Measurements from ENCODE around the gene SMKR1.

- TF ChIP-seq POLR2AphosphoS5 (IDR thresholded peaks at IDR 0.05), result no peak
- TF ChIP-seq, protein P1, sequence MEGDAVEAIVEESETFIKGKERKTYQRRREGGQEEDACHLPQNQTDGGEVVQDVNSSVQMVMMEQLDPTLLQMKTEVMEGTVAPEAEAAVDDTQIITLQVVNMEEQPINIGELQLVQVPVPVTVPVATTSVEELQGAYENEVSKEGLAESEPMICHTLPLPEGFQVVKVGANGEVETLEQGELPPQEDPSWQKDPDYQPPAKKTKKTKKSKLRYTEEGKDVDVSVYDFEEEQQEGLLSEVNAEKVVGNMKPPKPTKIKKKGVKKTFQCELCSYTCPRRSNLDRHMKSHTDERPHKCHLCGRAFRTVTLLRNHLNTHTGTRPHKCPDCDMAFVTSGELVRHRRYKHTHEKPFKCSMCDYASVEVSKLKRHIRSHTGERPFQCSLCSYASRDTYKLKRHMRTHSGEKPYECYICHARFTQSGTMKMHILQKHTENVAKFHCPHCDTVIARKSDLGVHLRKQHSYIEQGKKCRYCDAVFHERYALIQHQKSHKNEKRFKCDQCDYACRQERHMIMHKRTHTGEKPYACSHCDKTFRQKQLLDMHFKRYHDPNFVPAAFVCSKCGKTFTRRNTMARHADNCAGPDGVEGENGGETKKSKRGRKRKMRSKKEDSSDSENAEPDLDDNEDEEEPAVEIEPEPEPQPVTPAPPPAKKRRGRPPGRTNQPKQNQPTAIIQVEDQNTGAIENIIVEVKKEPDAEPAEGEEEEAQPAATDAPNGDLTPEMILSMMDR (IDR thresholded peaks at IDR 0.05), result no peak
- no peak for TF ChIP-seq POLR2A (IDR thresholded peaks at IDR 0.05)
Observed at GRCh38 chr7:129496653-129497052, 5.7 kb upstream of the SMKR1 start.
